GM18520 (cell line): ENCODE results near the gene NUP85.
"Not testable (repeated sequence)": the region's sequence is repeated elsewhere in the genome, so short reads cannot be mapped to it uniquely, and the experiment has no call there.

Source experiments
- ATAC-seq: cut with Tn5 transposase; IDR thresholded peaks from one replicate; pipeline ENCODE4 v1.9.1; 2021; ENCODE audit not compliant: unreplicated experiment

The NUP85 gene, protein sequence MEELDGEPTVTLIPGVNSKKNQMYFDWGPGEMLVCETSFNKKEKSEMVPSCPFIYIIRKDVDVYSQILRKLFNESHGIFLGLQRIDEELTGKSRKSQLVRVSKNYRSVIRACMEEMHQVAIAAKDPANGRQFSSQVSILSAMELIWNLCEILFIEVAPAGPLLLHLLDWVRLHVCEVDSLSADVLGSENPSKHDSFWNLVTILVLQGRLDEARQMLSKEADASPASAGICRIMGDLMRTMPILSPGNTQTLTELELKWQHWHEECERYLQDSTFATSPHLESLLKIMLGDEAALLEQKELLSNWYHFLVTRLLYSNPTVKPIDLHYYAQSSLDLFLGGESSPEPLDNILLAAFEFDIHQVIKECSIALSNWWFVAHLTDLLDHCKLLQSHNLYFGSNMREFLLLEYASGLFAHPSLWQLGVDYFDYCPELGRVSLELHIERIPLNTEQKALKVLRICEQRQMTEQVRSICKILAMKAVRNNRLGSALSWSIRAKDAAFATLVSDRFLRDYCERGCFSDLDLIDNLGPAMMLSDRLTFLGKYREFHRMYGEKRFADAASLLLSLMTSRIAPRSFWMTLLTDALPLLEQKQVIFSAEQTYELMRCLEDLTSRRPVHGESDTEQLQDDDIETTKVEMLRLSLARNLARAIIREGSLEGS

DNA sequence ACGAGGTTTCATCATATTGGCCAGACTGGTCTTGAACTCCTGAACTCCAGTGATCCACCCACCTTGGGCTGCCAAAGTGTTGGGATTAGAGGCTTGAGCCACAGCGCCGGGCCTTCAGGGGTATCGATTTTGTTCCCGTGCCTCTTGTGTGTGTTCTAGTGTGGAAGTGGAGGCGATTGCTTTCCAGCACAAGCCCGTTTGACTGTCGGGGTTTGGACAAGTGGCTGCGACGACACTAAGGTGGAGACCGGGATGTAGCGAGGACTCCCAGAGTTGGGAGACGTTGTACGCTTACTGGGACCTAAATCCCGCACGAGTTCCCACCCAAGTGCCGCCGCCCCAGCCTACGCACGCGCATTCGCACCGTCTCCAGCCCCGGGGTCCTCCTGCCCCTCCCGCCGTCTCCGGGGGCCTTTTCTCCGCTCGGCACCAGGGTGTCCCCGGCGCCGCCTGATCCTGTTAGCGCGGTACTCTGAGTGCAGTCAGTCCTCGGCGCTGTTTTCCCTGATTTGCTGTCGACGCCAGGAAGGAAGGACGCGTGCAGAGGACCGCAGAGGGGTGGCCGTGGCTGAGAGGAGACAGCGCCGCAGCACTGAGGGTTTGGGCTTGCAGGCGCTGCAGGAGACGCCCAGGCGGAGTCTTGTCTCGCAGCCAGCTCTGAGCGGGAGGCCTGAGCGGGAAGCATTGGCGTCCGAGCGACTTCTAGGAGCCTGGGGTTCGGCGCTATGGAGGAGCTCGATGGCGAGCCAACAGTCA lies at the start of gene NUP85:
TSS of gene NUP85 (plus strand) at position 643 of the 756 bp plus-strand sequence. CDS start at position 726, 83 bp downstream.
- ATAC-seq: peak; percentile 60

DNA sequence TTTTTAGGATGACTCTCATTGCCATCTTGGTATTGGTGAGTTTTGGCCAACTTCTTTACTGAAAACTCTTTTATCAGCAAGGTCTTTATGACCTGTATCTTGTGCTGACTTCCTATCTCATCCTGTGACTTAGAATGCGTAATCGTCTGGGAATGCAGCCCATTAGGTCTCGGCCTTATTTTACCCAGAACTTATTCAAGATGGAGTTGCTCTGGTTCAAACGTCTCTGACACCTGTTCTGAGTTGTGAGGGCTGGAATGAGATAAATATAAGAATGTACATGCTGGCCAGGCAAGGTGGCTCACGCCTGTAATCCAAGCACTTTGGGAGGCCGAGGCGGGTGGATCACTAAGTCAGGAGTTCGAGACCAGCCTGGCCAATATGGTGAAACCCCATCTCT lies 47.0 kb upstream of the NUP85 start:
- ATAC-seq: not testable (repeated sequence)

DNA sequence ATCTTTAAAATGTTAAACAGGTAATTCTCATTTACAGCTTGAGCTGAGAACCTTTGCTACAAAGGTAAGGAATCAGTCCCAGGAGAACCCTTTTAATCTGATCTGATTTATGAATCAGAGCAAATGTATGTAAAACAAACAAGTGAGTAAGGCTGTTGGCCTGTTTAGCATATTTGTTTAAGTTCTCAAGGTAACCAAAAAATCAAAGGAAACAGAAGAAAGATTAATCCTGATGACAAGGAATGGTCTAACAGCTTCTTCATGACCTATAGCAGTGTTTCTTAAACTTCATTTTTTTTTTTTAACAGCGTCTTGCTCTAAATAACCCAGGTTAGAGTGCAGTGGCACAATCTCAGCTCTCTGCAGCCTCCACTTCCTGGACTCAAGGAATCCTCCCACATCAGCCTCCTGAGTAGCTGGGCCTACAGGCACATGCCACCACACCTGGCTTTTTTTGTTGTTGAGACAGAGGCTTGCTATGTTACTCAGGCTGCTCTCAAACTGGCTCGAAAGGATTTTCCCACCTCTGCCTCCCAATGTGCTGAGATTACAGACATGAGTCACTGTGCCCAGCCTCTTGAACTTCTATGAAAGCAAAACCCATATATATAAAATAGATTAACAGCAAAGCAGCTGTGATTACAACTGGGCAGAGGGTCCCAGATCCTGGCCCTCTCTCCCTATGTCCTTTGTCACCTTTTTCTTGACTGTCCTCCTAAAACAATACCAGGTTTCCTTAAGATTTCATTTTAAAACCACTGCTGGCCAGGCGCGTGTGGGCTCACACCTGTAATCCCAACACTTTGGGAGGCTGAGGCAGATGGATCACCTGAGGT lies 46.1 kb upstream of the NUP85 start:
- ATAC-seq: no peak

DNA sequence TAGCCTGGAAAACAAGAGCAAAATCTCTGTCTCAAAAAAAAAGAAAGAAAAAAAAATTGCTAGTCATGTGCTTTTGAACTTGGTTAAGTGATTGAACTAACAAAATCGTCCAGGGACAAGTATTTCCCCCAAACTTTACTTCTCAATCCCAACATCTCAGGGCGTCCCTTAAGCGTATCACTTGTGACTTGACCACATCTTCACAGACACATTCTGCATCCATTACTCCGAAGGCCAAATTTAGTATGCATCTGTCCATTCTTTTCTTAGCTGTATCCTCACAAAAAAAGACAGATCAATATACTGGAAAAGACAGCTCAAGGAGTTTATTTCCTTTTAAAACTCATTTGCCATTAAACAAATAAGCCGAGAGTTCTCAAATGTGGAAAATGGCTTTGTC lies 45.3 kb upstream of the NUP85 start:
- ATAC-seq: no peak

DNA sequence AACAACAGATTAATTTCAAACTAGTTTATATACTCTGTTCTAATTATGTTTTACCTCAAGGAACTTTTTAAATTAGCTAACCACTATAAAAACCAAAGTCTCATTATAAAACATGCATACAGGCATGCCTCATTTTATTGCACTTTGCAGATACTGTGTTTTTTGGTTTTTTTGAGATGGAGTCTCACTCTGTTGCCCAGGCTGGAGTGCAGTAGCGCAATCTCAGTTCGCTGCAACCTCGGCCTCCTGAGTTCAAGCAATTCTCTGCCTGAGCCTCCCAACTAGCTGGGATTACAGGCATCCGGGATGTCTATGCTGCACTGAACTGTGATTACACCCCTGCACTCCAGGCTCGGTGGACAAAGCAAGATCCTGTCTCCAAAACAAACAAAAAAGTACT lies 42.4 kb upstream of the NUP85 start:
- ATAC-seq: no peak

DNA sequence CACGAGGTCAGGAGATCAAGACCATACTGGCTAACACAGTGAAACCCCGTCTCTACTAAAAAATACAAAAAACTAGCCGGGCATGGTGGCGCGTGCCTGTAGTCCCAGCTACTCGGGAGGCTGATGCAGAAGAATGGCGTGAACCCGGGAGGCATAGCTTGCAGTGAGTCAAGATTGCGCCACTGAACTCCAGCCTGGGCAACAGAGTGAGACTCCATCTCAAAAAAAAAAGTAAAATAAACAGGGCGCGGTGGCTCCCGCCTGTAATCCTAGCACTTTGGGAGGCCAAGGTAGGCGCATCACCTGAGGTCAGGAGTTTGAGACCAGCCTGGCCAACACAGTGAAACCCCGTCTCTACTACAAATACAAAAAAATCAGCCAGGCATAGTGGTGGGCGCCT lies 40.9 kb upstream of the NUP85 start:
- ATAC-seq: not testable (repeated sequence)

DNA sequence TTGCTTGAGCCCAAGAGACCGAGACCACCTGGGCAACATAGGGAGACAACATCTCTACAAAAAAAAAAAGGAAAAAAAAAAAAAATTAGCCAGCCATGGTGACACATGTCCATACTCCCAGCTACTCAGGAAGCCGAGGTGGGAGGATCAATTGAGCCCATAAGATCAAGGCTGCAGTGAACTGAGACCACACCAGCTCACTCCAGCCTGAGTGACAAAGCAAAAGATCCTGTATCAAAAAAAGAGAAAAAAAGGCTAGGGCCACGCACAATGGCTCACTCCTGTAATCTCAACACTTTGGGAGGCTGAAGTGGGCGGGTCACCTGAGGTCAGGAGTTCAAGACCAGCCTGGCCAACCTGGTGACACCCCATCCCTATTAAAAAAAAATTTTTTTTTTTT lies 36.5 kb upstream of the NUP85 start:
- ATAC-seq: no peak

DNA sequence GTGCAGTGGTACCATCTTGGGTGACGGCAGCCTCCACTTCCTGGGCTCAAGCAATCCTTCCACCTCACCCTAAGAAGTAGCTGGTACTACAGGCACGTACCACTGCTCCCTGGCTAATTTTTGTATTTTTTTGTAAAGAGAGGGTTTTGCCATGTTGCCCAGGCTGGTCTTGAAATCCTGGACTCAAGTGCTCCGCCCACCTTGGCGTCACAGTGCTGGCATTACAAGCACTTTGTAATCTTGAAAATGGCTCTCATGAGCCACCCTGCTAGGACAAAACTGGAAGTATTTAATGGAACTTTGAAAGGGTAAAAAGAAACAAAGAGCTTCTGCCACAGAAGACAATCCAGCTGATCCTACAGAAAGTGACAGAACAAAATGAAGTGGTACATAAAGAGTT lies 32.0 kb upstream of the NUP85 start:
- ATAC-seq: no peak

DNA sequence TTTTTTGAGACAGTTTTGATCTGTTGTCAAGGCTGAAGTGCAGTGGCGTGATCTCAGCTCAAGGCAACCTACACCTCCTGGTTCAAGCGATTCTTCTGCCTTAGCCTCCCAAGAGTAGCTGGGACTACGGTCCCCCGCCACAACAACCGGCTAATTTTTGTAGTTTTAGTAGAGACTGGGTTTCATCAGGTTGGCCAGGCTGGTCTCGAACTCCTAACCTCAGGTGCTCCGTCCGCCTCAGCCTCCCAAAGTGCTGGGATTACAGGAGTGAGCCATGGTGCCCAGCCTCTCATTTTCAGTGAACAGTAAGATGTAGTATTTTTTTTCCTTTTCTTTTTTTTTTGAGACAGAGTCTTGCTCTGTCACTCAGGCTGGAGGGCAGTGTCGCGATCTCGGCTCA lies 30.5 kb upstream of the NUP85 start:
- ATAC-seq: no peak

DNA sequence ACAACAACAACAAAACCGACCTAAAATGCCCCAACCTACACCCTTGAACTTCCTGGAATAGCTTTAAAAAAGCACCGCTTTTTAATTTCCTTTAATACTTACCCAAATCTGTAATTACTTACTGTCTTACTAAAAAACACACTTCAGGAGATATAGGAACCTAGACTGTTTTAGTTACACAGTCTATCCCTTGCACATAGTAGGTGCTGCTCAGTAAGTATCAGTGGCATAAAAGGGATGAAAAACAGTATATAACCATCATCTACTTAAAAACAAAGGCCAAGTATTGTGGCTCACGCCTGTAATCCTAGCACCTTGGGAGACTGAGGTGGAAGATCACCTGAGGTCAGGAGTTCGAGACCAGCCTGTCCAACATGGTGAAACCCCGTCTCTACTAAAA lies 28.9 kb upstream of the NUP85 start:
- ATAC-seq: no peak

DNA sequence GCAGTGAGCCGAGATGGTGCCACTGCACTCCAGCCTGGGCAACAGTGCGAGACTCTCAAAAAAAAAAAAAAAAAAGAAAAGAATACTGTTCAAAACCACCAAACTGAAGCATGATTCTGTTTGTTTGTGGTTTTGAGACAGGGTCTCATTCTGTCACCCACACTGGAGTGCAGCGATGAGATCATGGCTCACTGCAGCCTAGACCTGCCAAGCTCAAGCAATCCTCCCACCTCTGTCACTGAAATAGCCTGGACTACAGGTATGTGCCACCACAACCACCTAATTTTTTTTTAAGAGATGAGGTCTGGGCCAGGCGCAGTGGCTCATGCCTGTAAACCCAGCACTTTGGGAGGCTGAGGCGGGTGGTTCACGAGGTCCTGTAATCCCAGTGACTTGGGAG lies 27.0 kb upstream of the NUP85 start:
- no peak for ATAC-seq

DNA sequence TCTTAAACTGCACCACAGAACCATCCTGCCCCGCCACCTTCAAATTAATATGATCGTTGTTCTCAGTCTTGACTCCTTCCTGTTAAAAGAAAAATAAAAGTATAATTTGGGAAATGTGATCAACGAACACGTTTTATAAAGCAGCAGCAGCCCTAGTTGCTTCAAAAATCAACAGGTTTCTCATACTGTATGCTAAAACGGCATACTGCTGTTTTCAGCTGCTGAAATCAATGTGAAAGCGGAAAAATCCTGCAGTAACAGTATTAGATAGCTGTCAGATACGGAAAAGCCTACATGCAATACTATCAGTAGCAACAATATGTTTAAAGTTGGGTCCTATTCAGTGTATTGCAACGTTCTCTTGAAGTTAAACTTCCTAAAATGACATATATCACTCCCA lies 24.4 kb upstream of the NUP85 start:
- no peak for ATAC-seq

DNA sequence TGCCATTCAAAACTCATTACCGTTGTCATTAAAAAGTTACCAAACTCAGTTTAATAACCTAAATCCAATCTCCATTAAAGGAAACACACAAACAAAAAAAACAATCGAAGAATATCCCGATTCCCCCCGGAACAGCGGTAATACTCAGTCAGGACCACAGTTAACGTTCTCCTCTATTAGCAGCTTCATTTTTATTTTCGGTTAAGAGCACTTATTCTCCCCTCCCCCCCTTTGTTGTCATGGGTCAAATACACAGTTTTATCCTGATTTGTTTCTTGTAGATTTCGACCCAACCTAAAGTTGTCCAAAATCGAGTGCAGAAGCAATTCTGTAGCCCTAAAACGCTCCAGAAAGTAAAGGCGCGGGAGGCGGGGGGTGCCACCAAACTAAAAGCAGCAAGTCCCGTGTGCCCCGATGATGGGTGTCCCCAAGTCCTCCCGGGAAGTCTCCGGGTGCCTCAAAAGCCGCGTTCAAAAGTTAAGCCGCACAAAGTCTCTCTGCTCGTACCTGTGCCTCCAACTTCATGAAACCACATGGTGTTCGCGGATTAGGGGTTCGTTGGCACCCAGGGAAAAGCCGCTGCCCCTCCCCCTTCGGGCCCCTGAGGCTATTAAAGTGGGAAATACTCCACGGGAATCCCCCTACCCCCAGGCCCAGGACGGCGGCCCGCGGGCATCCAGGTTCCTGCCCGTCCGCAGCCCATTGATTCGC lies 23.7 kb upstream of the NUP85 start:
- peak; percentile 5 for ATAC-seq

DNA sequence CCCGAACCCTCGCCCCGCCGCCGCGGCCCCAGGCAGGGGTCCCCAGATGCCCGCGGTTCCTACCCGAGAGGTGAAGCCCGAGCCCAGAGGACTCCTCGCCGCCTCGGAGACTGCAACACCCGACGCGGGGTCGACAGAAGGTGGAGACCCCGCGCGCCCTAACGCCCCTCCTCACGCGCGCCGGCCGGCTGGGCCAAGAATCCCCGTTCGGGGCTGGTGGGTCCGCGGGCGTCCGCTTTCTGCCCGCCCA lies 23.2 kb upstream of the NUP85 start:
- ATAC-seq: no peak

DNA sequence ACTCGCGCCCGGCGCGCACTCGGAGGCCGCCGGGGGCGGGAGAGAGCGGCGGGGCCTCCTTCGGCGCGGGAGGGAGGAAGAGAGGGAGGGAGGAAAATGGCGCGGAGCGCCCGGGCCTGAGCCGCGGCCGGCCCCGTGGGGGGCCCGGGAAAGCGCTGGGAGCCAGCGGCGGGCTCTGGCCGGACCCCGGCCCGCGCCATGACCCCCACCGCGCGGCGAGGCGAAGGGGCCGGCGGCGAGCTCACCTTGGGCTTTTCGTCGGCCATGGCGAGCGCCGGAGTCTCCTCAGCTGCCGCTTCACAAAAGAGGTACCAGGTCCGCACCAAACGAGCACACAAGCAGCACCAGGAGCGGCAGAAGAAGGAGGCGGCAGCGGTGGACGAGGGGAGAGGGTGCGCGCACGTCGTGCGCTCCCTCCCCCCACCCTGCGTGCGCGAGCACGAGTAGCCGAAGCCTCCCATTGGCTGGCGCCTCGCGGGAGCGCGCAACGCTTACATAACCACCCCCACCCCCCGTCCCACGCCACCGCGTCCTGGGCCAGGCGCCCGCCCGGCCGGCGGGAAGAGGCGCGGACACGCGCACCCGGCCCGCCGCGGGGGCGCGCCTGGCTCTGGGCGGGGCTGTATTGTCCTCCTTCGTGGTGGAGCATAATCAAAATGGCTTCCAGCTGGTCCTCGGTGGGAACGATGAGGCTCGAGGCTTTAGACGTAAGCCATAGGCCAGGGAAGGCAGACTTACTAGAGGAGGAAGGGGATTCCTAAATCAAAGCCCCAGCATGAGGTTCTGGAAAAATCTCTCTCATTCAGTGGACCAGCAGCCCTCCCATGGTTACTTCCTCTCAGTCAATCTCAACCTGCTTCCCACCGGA lies 22.7 kb upstream of the NUP85 start, which contains the start of gene SUMO2:
TSS of gene SUMO2 (minus strand) at position 391 of the 868 bp plus-strand sequence. CDS start at position 266, 125 bp downstream.
- peak; percentile 79 for ATAC-seq

DNA sequence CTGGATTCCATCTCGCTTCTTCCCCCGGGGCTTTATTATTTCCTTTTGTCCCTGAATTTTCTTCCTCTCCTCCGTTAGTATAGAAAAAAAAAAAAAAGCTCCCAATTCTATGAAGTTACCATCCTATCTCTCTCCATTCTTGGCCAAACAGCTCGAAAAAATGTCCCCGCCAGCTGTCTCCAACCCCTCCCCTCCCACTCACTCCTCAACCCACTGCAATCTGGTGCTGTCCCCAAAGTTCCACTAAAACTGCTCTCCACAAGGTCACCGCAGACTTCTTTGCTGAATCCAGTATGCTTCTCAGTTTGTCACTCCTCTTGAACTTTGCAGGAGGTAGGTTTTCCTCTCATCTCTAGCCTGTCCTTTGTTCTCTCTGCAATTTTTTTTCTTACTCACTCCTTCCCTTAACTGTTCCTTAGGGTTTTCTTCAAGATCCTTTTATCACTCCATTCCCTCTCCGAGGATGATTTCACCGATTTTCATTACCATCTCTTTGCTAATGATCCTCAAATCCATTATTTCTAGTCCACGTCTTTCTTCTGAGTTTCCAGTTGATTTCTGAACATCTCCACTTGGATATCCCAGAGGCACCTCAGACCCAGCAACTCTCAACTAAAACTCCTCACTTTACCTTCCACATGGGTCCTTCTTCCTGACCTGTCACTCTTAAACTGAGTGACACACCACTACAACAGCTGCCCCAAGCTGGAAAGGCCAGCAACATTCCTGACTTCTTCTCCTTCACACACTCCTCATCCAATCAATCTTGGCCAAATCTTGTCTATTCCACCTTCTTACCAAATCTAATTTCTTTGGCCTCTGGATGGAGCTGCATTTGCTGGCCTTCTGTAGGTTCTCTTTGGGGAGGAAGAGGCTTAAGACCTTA lies 21.2 kb upstream of the NUP85 start:
- ATAC-seq: no peak

DNA sequence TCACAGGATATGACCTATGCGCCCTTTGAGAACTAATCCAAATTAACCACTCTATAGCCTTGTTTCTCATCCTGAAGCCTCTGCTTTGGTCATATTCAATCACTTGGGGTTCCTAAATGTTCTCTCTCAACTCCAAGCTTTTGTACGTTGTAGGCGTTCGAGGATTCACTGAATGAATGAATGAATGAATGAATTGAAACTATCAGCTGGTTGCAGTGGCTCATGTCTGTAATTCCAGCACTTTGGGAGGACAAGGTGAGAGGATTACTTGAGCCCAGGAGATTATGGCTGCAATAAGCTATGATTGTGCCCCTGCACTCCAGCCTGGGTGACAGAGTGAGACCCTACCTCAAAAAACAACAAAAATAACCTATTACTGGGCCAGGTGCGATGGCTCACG lies 16.9 kb upstream of the NUP85 start:
- ATAC-seq: no peak

DNA sequence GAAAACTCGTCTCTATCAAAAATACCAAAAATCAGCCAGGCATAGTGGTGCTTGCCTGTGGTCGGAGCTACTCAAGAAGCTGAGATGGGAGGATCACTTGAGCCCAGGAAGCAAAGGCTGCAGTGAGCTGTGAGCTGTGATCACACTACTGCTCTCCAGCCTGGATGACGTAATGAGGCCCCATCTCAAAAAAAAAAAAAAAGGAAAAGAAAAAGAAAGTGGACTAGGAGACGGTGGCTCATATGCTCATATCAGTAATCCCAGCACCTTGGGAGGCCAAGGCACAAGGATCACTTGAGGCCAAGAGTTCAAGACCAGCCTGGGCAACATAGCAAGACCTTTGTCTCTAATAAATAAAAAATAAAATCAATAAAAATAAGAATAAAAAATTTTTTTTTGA lies 13.9 kb upstream of the NUP85 start:
- ATAC-seq: no peak

DNA sequence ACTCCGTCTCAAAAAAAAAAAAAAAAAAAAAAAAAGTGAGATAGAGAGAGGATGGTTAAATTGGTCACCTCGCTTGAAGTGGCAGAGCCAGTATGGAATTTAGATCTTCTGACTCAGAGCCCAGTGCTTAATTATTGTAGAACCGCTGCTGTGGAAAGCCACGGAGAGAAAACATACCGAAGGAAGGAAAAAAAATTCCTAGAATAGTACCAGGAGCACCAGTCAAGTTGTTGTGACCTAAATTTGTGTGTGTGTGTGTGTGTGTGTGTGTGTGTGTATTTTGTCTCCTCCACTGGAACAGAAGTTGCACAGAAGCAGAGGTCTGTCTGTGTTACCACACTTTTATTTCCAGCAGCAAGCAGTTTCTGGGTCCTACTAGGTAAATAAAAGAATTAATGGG lies 10.6 kb upstream of the NUP85 start:
- ATAC-seq: no peak
